SK-N-SH treated with all-trans-retinoic acid at 6 μM for 48 hours (cell line): Measurements from ENCODE around the gene TASP1.

Experiments used
- CSDC2 ChIP-seq: fragments of 250-450 bp; sonication (Bioruptor Pico); IDR thresholded peaks from 2 replicates; pipeline ENCODE4 v1.5.0; 2020; ENCODE audit warnings: mild to moderate bottlenecking, moderate library complexity
- TCF4 ChIP-seq: fragments of 250-450 bp; sonication (Bioruptor Pico); IDR thresholded peaks from 2 replicates; pipeline ENCODE4 v1.8.0; 2021; ENCODE audit warnings: mild to moderate bottlenecking, moderate library complexity, borderline replicate concordance

DNA sequence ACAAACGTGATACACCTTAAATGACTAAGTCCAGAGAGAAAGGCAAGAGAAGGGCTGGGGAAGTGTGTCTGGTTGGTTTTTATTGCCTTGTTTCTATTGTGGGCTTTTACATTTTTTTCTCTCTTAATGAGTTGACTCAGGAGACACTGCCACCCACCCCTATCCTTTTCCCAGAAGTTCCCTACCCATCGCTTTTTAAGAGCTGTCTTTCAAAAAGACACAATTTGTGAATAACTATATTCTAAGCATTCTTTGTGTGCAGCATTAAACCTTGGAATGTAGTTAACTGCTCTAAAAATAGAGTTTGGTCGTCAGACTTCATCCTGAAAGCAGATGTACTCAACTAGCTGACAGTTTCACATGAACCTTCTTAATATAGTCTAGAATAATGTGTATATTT, 242.7 kb downstream of the TASP1 start:
- TF ChIP-seq CSDC2 (CRISPR knock-in tag) = no peak
- TF ChIP-seq TCF4 (CRISPR knock-in tag) = no peak
